Medulla oblongata (tissue), 1 donor: Measurements from ENCODE around the gene KLK13.

Source experiments
- DNase-seq: peaks from one replicate; pipeline ENCODE4 v3.0.0-alpha.2; 2015; ENCODE audit errors: extremely low spot score

KLK13 gene

DNA sequence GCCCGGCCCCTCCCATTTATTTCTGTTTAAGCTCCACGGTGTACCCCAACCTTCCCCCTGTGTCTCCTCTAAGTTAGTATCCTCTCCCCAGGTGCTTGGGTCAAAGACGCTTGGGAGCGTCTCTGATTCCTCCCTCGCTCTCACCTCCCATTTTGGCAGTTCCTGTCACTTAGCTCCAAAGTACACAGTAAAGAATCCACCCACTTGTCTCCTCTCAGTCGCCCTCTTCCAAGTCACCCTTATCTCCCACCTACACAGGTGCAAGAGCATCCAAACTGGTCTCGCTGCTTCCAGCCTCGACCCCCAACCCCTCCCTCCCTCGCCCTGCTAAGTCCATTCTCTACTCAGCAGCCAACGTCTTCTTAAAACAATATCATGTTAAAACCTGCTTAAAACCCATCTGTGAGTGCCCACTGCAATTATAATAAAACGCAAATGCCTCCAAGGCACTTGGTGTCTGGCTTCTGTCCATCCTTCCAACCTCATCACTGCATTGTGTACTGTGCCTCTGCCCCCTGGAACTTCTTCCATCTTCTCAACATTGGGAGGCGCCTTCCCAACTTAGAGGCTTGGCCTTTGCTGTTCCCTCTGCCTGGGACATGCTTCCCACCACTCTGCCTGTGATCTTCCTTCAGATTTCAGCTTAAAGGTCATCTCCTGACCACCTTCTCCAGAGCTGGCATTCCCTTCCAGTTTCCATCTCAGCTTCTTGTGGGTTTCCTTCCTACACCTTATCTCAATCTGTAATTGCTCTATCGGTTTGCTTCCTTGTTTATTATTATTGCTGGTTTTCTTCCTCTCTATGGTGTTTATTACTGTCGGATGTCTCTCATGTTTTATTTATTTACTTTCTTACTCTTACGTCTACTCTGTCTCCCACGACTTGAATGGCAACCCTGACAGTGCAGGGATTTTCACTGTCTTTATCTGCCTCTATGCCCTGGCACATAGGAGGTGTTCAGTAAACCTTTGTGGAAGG, 27.3 kb upstream of the KLK13 start:
- DNase-seq = no peak

DNA sequence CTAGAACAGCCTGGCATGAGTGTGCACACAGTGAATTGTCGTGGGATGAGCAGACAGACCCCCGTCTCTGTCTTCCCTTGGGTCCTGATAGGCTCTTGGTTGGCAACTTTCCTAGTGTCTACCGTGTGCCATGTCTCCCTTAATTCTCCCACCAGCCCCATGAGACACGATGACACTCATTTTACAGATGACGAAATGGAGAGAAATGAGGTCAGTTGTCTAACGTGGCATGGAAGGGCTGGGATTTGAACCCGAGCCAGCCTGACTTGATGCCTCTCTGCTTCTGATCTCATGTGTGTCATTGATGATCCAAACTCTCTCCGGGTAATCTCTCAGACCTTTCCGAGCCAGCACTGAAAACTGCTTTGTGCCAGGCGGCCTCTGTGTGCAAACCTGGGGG, 26.2 kb upstream of the KLK13 start:
- no peak for DNase-seq

DNA sequence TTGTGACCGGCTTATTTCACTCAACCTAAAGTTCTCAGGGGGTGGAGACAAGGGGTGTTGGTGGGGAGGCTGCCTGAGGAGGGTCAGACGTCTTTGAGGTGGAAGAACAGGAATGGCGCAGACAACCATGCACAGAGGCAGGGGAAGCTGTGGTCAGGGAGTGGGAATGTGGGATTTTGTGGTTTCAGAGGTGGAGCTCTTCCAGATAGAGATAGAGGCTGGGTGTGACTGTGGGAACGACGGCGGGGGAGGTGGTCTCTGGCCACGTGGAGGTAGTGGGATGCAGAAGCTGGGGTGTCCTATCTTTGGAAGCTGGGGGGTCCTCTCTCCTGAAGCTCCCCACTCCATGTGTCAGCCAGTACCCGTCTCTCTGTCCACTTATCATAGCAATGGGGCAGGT, 25.6 kb upstream of the KLK13 start:
- no peak for DNase-seq

DNA sequence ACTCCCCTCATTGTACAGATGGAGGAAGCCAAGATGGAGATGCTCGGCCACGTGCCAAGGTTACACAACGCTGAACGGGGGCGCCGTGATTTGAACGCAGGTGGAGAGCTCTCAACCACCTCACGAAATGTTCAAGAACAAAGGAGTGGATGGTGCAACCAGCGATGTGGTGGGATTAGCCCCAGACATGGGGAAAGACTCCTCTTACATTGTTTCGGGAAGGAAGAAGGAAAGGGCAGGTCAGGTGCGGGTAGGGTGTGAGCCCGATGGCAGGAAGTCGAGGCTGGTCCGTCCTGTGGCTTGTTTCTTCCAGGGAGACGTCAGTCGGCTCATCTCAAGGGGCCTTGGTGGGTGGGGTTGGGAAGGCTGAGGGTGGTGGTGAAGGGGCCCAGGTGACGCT, 24.9 kb upstream of the KLK13 start:
- DNase-seq = no peak

DNA sequence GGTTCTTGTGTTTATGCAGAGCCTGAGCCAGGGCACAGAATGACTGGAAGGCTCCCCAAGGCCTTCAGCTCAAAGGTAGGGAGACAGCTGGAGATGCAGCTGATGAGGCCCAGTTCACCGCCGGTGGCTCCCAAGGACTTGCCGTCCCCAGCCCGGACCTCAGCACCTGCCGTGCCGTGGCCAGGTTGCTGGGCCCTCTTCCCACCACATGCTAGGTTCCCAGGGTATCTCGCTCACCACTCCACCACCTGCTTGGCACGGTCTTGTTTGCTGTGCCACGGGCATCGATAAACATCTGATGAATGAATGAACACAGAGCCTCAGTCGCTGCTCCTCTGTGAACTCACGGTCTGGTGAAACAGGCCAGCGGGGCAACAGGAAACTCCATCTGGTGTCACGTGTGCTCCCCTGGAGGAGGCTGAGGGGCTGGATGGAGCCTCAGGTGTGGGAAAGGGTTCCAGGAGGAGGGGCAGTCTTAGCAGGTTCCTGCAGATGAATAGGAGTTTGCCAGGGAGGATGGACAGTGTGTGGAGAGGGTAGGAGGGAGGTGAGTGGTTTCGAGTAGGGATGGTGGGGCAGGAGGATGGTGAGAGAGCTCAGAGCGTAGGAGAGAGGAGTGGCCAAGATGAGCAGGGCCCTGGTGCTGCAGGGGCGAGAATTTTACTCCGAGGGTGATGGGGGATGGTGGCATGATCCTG, 21.4 kb upstream of the KLK13 start:
- DNase-seq = no peak

DNA sequence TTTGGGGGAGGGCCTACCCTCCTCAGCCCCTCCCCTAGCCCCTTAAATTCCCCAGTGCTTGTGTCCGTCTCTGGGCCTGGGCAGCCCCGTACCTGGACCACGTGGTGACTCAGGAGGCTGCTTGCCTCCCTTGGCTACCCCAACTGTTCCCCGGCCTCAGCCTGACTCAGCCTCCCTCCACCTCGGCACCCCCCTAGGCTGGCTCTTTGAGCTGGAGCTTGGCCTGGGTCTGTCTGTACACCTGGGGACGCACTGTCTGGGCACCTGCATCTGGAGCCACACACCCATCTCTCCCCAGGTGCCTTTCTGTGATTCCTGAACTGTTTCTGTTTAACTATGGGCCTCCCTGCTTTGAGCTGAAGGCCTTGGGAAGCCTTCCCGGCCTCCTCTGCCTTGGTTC, 19.6 kb upstream of the KLK13 start:
- DNase-seq = no peak

DNA sequence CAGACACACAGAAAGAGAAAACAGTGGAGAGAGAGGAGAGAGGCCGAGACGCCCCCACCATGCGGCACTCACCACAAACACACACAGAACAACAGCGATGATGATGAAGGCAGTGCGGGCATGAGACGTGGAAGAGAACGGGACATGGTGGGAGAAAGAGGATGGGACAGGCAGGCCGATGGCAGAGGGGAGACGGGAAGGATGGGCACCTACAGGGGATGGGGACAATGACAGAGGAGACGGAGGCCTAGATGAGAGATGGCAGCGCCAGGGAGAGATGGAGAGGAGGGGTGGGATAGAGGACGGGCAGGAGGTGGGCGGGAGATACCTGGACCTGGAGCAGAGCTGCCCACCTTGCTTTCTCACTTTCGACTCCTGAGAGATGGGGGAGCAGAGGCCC, 18.9 kb upstream of the KLK13 start:
- no peak for DNase-seq

DNA sequence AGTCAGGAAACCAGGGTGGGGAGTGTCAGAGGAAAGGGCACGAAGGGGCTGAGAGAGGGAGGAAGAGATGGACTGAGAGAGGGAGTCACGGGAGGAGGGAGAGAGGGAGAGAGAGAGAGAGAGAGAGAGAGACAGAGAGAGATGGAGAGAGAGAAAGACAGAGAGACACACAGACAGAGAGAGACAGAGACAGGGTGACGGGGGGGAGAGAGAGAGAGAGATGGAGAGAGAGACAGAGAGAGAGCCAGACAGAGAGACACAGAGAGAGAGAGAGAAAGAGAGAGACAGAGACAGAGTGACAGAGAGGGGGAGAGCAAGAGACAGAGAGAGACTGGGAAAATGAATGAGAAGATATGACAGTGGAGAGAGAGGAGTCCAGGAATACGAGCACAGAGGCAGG, 18.3 kb upstream of the KLK13 start:
- no peak for DNase-seq

DNA sequence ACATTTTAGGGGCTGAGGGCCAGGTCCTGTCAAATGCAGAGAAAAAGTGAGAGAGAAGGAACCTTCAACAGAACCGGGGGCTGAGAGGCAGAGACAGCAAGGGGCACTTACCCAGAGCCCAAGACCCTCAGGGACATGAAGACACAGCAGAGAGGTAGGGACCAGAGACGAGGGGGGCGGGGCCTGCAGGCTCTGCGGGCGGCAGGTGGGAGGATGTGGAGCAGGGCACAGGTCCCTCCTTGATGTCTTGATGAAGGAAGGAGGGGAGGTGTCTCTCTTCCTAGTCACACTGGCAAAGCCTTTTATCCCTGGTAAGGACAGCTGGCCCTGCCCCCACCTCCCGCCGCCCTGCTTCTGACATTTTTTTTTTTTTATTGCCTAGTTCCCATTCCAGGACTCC, 17.7 kb upstream of the KLK13 start, which contains the start of gene KLK14:
TSS of gene KLK14 (minus strand) at position 277 of the 400 bp plus-strand sequence. CDS start at position 4, 273 bp downstream.
- DNase-seq = no peak

DNA sequence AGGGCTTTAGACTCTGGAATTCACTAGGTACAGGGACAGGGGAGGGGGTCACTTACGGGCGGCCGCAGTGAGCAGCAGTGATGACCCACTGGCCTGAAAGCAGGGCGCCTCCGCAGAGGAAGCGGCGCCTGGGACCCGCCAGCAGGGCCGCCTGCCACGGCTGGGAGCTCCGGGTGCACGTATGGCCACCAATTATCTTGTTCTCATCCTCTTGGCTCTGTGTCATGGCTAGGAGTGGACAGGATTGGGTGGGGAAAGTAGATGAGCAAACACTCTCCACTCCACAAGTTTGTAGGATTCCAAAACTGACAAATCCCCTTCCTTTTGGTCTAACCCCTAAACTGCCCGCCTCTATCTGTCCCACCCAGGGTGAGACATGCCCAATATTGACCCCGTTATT, 16.6 kb upstream of the KLK13 start:
- no peak for DNase-seq

DNA sequence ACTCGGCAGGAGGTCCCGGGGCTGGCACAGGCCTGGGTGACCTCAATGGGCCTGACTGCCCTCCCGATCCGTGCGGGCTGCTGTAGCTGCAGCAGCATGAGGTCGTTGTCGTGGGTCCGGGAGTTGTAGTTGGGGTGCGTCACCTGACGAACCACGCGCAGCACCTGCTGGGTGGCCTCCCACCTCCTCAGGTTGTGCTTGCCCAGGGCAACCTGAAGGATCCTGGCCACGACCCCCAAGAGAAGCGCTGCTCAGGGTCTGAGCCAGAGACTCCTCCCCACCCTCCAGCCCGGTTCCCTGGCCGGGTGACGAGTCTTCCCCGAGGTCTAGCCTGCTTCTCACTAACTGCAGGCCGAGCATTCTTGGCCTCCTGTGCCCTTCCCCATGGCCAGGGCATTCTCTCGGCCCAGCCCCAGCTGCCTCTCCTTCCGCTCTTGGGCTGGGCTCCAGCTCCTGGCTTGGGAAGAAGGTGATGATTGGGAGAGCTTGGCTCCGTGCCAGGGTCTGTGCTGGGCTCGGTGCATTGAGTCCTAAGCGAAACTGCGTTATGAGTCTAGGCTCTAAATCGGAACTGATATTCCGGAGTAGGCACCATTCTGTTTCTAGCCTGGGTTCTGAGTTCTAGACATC, 14.7 kb upstream of the KLK13 start:
- DNase-seq = no peak

DNA sequence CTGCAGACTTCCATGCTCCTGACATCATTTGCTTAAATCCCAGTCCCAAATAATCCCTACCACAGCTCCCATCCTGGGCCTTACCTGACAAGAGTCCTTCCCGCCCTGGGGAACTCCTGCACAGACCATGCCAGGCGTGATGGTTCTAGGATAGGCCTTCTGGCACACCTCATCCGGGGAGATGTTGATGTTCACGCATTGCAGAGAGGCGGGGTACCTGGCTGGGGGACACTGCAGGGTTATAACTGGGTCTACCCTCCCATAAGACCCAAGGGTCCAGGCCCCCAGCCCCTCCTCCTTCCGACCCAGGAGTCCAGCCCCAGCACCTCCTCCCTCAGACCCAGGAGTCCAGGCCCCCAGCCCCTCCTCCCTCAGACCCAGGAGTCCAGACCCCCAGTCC, 13.8 kb upstream of the KLK13 start:
- no peak for DNase-seq

DNA sequence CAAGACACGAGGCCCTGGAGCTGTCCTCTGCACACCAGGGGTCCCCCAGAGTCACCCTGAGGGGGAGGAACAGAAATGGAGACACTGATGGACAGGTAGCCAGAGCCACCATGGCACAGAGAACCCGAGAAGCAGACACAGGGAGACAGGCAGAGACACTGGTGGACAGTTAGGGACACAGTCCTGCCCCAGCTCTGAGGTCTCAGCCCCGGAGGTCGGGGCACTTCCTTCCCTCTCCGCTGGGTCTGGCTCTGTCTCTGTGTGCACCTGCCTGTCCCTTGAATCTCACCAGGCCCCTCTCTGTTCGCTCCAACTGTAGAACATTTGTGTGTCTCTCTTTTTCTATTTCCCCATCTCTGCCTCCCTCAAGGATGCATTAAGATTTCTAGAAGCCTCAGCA, 13.2 kb upstream of the KLK13 start:
- DNase-seq = no peak

DNA sequence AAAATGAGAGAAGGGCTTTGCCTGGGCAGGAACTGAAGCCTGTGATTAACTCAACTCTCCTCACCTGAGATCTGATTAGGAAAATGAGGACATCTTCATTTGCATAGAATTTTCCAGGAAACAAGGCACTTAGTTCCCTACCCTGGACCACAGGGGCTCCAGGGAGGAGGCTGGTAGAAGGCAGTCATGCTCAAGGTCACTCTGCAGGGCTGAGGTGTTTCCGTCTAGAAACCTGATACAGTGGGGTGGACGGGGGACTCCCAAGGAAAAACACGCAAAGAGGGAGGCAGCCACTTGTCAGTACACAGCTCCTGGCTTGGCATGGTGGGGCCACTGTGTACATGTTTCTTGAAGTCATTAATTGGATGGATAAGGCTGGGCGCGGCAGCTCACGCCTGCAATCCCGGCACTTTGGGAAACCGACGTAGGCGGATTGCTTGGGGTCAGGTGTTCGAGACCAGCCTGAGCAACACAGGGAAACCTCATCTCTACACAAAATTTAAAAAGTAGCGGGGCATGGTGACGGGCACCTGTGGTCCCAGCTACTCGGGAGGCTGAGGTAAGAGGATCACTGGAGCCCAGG, 11.8 kb upstream of the KLK13 start:
- DNase-seq = no peak

DNA sequence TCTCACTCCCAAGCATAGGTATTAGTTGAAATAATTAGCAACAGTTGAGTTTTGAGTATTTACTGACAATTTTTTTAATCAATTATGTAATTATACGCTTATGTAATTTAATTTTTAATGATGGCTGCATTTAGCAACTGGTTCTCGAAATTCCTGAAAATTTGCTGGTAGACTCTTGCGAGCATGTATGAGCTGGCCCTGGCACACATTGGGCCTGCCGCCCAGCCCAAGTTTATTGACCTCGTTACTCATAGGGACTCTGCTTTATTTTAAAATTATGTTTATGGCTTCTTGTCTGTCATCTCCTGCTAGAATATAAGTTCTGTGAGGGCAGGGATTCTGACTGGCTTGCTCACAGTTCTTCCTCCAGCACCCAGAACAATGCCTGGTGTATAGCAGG, 11.1 kb upstream of the KLK13 start:
- no peak for DNase-seq

DNA sequence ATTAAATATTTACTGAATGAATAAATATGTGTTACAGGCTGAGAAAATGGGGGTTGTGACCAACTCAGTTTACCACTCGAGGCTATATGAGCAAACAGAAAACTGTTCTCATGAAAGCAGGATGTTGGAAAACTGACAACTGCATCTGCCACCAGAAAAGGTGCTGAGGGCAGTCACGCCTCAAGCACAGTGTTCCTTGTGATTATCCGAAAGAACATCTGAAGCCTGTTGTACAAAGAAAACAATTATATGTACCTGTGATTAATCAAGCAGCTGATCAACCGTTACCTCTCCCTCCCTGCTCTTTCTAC, 6.2 kb upstream of the KLK13 start:
- DNase-seq = no peak

DNA sequence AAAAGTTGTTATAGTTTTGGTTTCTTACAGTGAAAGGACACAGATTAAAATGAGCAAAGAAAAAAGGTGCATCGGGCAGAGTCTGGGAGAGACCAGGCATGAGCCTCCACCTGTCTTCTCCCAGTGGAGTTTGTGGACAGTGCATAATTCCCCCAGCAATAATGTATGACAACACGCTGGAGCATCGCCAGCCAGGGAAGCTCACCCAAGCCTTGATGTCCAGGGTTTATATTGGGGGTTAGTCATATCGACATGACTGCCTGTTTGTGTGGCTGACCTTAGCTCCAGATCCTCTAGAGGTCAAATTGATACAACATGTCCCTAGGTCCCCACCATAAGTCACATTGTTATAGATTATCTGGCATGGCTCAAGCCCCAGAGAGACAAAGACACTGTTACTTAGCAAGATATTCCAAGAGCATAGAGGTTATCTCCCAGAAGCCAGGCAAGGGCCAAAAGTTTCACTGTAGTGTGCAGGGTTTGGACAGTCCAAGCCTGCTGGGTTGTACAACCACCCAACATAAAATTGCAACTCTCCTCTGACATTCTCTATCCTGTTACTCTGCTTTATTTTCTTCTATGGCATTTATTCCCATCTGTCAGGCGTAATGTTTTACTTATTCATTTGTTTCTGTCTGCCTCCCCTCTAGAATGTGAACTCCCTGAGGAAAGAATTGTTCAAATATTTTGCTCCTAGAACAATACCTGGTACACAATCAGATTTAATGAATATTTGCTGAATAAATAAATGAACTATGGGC, 5.6 kb upstream of the KLK13 start:
- DNase-seq = no peak

DNA sequence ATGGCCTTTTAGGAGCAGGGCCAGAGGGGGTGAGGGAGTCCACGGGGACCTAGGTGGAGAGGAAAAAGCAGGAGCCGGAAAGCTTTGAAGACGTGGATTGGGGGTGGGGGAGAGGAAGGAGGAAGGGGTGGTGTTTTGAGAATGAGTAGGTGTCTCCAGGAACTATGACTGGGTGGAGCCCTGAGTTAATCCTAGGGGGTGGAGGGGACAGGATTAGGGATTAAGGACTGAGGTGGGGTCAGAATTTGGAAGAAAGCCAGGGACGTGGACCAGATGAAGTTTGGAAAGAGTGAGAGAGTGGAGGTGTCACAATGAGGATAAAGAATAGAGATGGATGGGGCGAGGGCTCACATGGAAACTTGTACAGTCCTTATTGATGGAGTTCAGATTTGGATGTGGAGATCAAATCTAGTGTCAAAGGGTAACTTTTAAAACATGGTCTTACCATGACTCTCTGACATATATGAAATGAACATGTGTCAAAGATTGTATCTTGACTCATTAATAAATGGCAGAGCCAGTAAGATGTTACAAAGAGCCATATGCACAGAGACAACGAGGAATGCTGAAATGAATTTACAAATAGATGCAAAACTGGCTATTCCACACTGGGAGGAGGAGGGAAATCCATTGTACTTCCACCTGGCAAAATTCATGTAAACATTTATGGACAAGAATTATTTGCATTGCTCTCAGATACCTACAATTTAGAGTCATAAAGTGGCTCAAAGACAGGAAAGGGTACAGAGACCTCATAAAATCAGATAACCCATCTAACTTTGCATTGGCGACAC, 1.7 kb upstream of the KLK13 start:
- DNase-seq = no peak

DNA sequence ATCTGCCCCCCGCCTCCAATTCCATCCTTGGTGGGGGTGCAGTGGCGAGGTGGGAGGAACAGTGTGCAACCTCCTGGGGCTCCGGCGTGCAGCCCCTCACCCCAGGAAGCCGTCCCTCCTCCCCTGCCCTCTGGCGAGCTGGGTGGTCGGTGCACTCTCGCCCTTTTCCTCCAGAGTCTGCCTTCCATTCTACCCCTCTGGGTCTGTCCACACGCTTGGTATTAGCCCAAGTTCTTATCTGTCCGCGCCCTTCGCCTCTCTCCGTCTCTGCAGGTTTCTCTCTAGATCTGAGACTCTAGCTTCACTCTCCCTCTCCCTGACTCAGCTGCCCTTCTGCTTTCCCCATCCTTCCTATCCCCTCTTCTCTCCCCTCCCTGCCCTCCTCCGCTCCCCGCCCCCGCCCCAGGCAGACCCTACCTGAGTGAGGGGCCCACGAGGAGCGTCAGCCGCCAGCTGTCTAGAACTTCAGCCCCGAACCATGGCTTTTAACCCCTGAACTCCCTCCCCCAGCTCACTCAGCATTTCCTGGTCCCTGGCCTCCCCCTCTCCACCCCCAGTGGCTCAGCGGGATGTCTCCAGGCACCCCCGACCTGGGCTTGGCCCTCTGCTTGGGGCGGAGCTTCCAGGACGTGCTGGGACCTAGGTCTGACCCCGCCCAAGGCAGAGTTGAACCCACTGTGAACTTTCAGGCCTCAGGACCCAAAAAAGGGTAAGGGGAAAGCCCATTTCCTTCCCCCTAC, 499 bp upstream of the KLK13 start:
- DNase-seq = no peak

DNA sequence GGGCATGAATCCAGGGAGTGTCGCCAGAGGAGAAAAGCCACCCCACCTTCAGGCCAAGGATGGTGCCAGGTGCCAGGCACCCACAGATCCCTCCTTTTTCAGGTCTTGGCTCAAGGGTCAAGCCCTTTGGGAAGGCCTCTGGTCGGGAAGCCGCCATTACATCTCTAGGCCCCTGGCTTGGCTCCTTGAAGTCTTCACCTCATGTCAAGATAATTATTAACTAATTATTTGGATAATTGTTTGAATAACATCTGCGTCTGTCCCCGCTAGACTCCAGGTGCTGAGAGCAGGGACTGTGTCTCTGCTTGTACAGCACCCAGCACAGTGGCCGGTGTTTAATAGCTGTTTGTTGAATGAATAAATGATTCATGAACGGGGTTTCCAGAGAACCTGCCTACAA, 1.2 kb downstream of the KLK13 start:
- DNase-seq = no peak
